Neural progenitor cell (in vitro differentiated cells): ENCODE data around the gene DPYD. TPM values are rescaled to one million over a fixed set of nuclear protein-coding genes. Genes with fewer than 3 reads are reported as not detected.

Experiments used
- DNase-seq: peaks from one replicate; pipeline ENCODE4 v3.0.0-alpha.2; 2016; ENCODE audit warnings: low spot score
- H2AFZ ChIP-seq: fragments of 200-600 bp; sonication (generic); replicated peaks from 2 replicates; pipeline ENCODE4 v1.6.1; 2016; ENCODE audit warnings: antibody characterized with exemption
- H3F3A ChIP-seq: fragments of 200-600 bp; sonication (generic); 2 replicates; pipeline ENCODE4 v1.6.1; 2016; ENCODE audit warnings: antibody characterized with exemption, low read depth
- H3K27ac ChIP-seq: fragments of 200-600 bp; sonication (generic); 2 replicates; pipeline ENCODE4 v1.5.1; 2016; ENCODE audit warnings: mild to moderate bottlenecking
- H3K27me3 ChIP-seq: fragments of 200-600 bp; sonication (generic); 2 replicates; pipeline ENCODE4 v1.6.1; 2016; ENCODE audit warnings: mild to moderate bottlenecking, moderate library complexity
- H3K36me3 ChIP-seq: fragments of 200-600 bp; sonication (generic); 2 replicates; pipeline ENCODE4 v1.5.1; 2016
- H3K4me1 ChIP-seq: fragments of 200-600 bp; sonication (generic); 2 replicates; pipeline ENCODE4 v1.6.1; 2016; ENCODE audit warnings: mixed run types
- H3K4me2 ChIP-seq: fragments of 200-600 bp; sonication (generic); 2 replicates; pipeline ENCODE4 v1.6.1; 2016
- H3K4me3 ChIP-seq: fragments of 200-600 bp; sonication (generic); 2 replicates; pipeline ENCODE4 v1.5.1; 2016
- H3K79me2 ChIP-seq: fragments of 200-600 bp; sonication (generic); 2 replicates; pipeline ENCODE4 v1.6.1; 2016; ENCODE audit warnings: low read depth
- H3K9ac ChIP-seq: fragments of 200-600 bp; sonication (generic); 2 replicates; pipeline ENCODE4 v1.6.1; 2016
- H3K9me3 ChIP-seq: fragments of 200-600 bp; sonication (generic); 2 replicates; pipeline ENCODE4 v1.5.1; 2016; ENCODE audit warnings: low read depth
- H4K20me1 ChIP-seq: fragments of 200-600 bp; sonication (generic); 2 replicates; pipeline ENCODE4 v1.6.1; 2016; ENCODE audit warnings: low read depth
- H3K27ac Mint-ChIP-seq: 3 replicates; pipeline ENCODE4 v1.8.0; 2021; ENCODE audit warnings: mixed read lengths
- H3K27me3 Mint-ChIP-seq: 2 replicates; pipeline ENCODE4 v1.8.0; 2022; ENCODE audit warnings: low read depth, mild to moderate bottlenecking, inconsistent platforms, moderate library complexity, mixed read lengths; ENCODE audit not compliant: insufficient read depth
- H3K36me3 Mint-ChIP-seq: 3 replicates; pipeline ENCODE4 v1.8.0; 2021; ENCODE audit warnings: mixed read lengths
- H3K4me1 Mint-ChIP-seq: 3 replicates; pipeline ENCODE4 v1.8.0; 2021; ENCODE audit warnings: mixed read lengths
- H3K4me3 Mint-ChIP-seq: 3 replicates; pipeline ENCODE4 v1.8.0; 2021; ENCODE audit warnings: mild to moderate bottlenecking, moderate library complexity, mixed read lengths
- H3K9me3 Mint-ChIP-seq: 3 replicates; pipeline ENCODE4 v1.8.0; 2020; ENCODE audit warnings: mixed read lengths
- EZH2 ChIP-seq: fragments of 200-600 bp; sonication (generic); IDR thresholded peaks from 2 replicates; pipeline ENCODE4 v1.6.1; 2017; ENCODE audit warnings: antibody characterized with exemption, mild to moderate bottlenecking, moderate library complexity
- EZH2phosphoT487 ChIP-seq: fragments of 200-600 bp; sonication (generic); IDR thresholded peaks from 2 replicates; pipeline ENCODE4 v1.6.1; 2017; ENCODE audit warnings: antibody characterized with exemption
- total RNA-seq: library from RNA; depleted of rRNA; stranded (reverse); fragments of >200 nt; gene quantifications from 2 replicates; pipeline ENCODE4 v1.2.3, GENCODE V29; 2015; ENCODE audit warnings: low replicate concordance
- TF ChIP-seq, protein P1 (sequence below): fragments of 200-600 bp; sonication (generic); IDR thresholded peaks from 2 replicates; pipeline ENCODE4 v1.5.1; 2017; ENCODE audit warnings: antibody characterized with exemption, mild to moderate bottlenecking

Gene DPYD
- total RNA-seq, 1 donor from 2014 or later: 0.43 TPM

DNA sequence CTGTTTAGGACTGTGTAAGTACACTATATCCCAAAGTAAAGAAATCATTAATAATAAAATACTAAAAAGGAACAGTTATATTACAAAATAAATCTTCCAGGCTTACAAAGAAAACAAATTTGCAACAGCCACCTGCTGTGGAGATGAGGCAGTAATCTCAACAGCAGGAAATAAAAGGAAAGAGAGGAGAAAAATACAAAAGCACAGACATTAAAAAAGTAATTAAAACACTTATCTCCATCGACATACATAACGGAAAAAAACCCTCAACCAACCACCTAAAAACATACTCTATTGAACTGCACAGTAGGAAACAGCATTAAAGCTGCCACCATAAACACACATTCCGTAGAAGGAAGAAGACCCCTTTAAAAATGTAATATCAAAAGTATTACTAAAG, 317.6 kb downstream of the DPYD start:
- peak overlapping the region; percentile 29 for H3K27ac Mint-ChIP-seq
- no peaks in the 10 kb centered on the region for H3K36me3 Mint-ChIP-seq
- no peaks in the 10 kb centered on the region for H3K27me3 Mint-ChIP-seq
- DNase-seq: no peak
- Histone ChIP-seq H3K27me3 (no peaks in the 10 kb centered on the region), H3F3A (no peaks in the 10 kb centered on the region), H3K79me2 (no peaks in the 10 kb centered on the region), H3K9me3 (no peaks in the 10 kb centered on the region), H4K20me1 (no peaks in the 10 kb centered on the region), H3K9ac (no peak overlapping the region), H3K36me3 (no peaks in the 10 kb centered on the region), H3K4me1 (peaks cover 15% of the 10 kb centered on the region), H3K27ac (no peak overlapping the region), H2AFZ (no peak overlapping the region), H3K4me3 (no peak overlapping the region), H3K4me2 (no peak overlapping the region)
- TF ChIP-seq EZH2: no peak
- TF ChIP-seq EZH2phosphoT487: no peak
- TF ChIP-seq, protein P1, sequence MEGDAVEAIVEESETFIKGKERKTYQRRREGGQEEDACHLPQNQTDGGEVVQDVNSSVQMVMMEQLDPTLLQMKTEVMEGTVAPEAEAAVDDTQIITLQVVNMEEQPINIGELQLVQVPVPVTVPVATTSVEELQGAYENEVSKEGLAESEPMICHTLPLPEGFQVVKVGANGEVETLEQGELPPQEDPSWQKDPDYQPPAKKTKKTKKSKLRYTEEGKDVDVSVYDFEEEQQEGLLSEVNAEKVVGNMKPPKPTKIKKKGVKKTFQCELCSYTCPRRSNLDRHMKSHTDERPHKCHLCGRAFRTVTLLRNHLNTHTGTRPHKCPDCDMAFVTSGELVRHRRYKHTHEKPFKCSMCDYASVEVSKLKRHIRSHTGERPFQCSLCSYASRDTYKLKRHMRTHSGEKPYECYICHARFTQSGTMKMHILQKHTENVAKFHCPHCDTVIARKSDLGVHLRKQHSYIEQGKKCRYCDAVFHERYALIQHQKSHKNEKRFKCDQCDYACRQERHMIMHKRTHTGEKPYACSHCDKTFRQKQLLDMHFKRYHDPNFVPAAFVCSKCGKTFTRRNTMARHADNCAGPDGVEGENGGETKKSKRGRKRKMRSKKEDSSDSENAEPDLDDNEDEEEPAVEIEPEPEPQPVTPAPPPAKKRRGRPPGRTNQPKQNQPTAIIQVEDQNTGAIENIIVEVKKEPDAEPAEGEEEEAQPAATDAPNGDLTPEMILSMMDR: no peak
- H3K9me3 Mint-ChIP-seq: no peaks in the 10 kb centered on the region
- peaks cover 28% of the 10 kb centered on the region for H3K4me1 Mint-ChIP-seq
- H3K4me3 Mint-ChIP-seq: no peak overlapping the region

DNA sequence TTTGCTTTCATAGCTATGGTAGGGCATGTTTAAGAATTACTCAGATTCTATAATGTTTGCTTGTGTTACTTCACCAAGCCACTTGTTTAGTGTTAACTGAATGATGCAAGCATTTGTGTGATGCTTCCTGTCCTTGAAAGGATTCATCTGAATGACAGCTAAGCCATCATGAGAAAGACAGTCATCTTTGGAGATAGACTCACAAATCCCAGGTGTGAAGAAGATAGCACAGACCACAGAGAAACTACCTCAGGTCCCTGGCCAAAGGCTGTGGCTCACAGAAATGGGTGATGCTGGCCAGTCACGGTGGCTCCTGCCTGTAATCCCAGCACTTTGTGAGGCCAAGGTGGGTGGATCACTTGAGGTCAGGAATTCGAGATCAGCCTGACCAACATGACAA, 321.4 kb downstream of the DPYD start:
- H3K79me2 ChIP-seq: no peaks in the 10 kb centered on the region
- no peak overlapping the region for H3K4me3 Mint-ChIP-seq
- TF ChIP-seq EZH2phosphoT487: no peak
- TF ChIP-seq EZH2: no peak
- TF ChIP-seq, protein P1: no peak
- H3K9me3 Mint-ChIP-seq: no peaks in the 10 kb centered on the region
- H3K36me3 ChIP-seq: no peaks in the 10 kb centered on the region
- H3F3A ChIP-seq: no peaks in the 10 kb centered on the region
- no peaks in the 10 kb centered on the region for H4K20me1 ChIP-seq
- no peak overlapping the region for H3K4me3 ChIP-seq
- H3K27ac ChIP-seq: no peak overlapping the region
- no peak overlapping the region for H3K4me2 ChIP-seq
- no peaks in the 10 kb centered on the region for H3K9me3 ChIP-seq
- H3K27me3 Mint-ChIP-seq: no peaks in the 10 kb centered on the region
- H3K4me1 Mint-ChIP-seq: peaks cover 17% of the 10 kb centered on the region
- H2AFZ ChIP-seq: no peak overlapping the region
- no peaks in the 10 kb centered on the region for H3K27me3 ChIP-seq
- H3K4me1 ChIP-seq: peaks cover 15% of the 10 kb centered on the region
- no peaks in the 10 kb centered on the region for H3K36me3 Mint-ChIP-seq
- no peak overlapping the region for H3K27ac Mint-ChIP-seq
- DNase-seq: no peak
- no peak overlapping the region for H3K9ac ChIP-seq

DNA sequence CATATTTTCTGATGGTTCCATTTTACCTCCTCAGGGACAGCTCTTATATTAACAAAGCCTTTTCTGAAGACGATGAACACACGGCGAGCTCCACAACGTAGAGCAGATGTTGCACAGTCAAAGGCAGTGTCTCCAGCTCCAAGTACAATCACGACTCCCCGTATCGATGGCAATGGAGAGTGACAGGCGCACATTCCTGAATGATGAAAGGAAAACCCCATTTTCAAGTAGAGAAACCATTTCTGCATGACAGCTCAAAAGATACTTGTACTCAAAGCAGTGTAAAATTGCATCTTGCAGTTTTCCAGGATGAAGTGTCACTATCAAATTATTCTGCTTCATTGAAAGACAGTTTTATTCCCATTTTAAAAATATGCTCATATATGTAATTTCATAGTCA, 327.6 kb downstream of the DPYD start:
- H3K4me1 Mint-ChIP-seq: no peaks in the 10 kb centered on the region
- Histone ChIP-seq H3K27me3 (no peaks in the 10 kb centered on the region), H3K4me1 (no peaks in the 10 kb centered on the region), H3K9ac (no peak overlapping the region), H3K4me3 (no peak overlapping the region), H4K20me1 (no peaks in the 10 kb centered on the region), H3K9me3 (no peaks in the 10 kb centered on the region), H3K27ac (no peak overlapping the region), H3K4me2 (no peak overlapping the region), H3F3A (no peaks in the 10 kb centered on the region), H3K36me3 (no peaks in the 10 kb centered on the region), H3K79me2 (no peaks in the 10 kb centered on the region), H2AFZ (no peak overlapping the region)
- peaks cover 2% of the 10 kb centered on the region for H3K27me3 Mint-ChIP-seq
- no peak overlapping the region for H3K4me3 Mint-ChIP-seq
- no peak overlapping the region for H3K27ac Mint-ChIP-seq
- H3K9me3 Mint-ChIP-seq: no peaks in the 10 kb centered on the region
- no peak for DNase-seq
- TF ChIP-seq, protein P1: no peak
- TF ChIP-seq EZH2: no peak
- TF ChIP-seq EZH2phosphoT487: no peak
- H3K36me3 Mint-ChIP-seq: peaks cover 2% of the 10 kb centered on the region
